Measurements from ENCODE around the gene CCSER1. TPM values are rescaled to one million over a fixed set of nuclear protein-coding genes. Genes with fewer than 3 reads are reported as not detected.

The CCSER1 gene
- total and polyA plus RNA-seq, 2 of the 8 experiments (the other 6 are each of a cell fraction or from before 2014, with no cell fraction given): 0.26 to 0.84 TPM

DNA sequence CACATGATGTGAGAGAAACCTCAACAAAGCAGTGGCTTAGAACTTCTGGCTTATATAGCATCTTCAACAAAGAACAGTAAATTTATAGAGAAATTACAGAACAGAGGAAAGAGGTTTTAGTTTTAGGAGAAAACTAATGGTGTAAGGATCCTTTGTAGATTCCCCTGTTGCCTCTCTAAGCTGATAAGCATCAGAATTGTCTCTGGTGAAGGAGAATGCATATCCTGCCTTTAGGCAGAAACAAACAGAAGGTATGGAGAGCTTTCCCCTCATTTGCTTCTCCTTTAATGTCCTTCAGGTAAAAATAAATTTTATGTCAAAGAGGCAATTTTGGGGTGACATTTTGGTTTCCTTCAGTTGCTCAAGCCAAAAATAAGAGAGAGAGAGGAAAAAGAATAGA, 625.9 kb downstream of the CCSER1 start:
- Histone ChIP-seq H3K79me1 (ENCODE audit: low read depth, low read length) (no peaks in the 10 kb centered on the region), H3K9ac (replicated peaks in 1 of 4; ENCODE audit: extremely low read depth in 1 of 4, low read depth in 3 of 4, low read length in 3 of 4) (no peak overlapping the region), H3K79me2 (ENCODE audit: control insufficient read depth in 1 of 2, insufficient read depth in 2 of 2, low read length in 2 of 2) (no peaks in the 10 kb centered on the region), H3K4me2 (ENCODE audit: insufficient read depth in 1 of 2, low read depth in 2 of 2, low read length in 2 of 2) (no peak overlapping the region), H4K5ac (ENCODE audit: insufficient read length, low read depth, low read length) (no peak overlapping the region), H2AFZ (ENCODE audit: low read length) (no peak overlapping the region), H3K14ac (ENCODE audit: insufficient read length) (no peak overlapping the region), H3K27ac (ENCODE audit: low read depth, low read length) (no peak overlapping the region), H3K23ac (ENCODE audit: insufficient read length) (no peak overlapping the region), H3K18ac (ENCODE audit: extremely low read depth, low read length) (no peak overlapping the region), H3K36me3 (ENCODE audit: control insufficient read depth in 2 of 4, insufficient read depth in 4 of 4, low read length in 3 of 4) (no peaks in the 10 kb centered on the region), H3K56ac (replicated peaks; ENCODE audit: insufficient read length, low read depth, low read length) (no peak overlapping the region), H2BK20ac (ENCODE audit: low read length) (no peak overlapping the region), H3K9me3 (ENCODE audit: insufficient read depth in 2 of 2, low read depth in 1 of 2, low read length in 1 of 2) (peaks cover 4% of the 10 kb centered on the region in 2 experiments; a peak in 1 of 4 replicates), H2BK120ac (replicated peaks; ENCODE audit: low read depth, low read length) (no peak overlapping the region), H4K91ac (replicated peaks; ENCODE audit: insufficient read length, low read length) (no peak overlapping the region), H2BK12ac (ENCODE audit: low read depth, low read length) (no peak overlapping the region), H2BK5ac (ENCODE audit: low read depth, low read length) (no peak overlapping the region), H3K4me3 (ENCODE audit: extremely low read depth in 1 of 4, insufficient read depth in 2 of 4, low read depth in 3 of 4, low read length in 4 of 4) (no peak overlapping the region), H4K20me1 (replicated peaks in 1 of 2; ENCODE audit: control insufficient read depth in 1 of 2, insufficient read depth in 2 of 2, low read length in 2 of 2) (no peaks in the 10 kb centered on the region), H4K8ac (ENCODE audit: extremely low read depth, insufficient read depth, low read length) (no peak overlapping the region), H3K4ac (replicated peaks; ENCODE audit: insufficient read length, low read depth, low read length) (no peak overlapping the region), H3K4me1 (replicated peaks in 1 of 4; ENCODE audit: control insufficient read depth in 3 of 4, insufficient read depth in 4 of 4, low read length in 3 of 4) (no peaks in the 10 kb centered on the region; a peak in 1 of 7 replicates), H2BK15ac (ENCODE audit: low read length) (no peak overlapping the region), H3K23me2 (ENCODE audit: low read depth, low read length) (no peaks in the 10 kb centered on the region), H3K27me3 (replicated peaks in 1 of 4; ENCODE audit: control insufficient read depth in 3 of 4, extremely low read depth in 1 of 4, insufficient read depth in 3 of 4, low read length in 3 of 4) (no peaks in the 10 kb centered on the region), H2AK5ac (ENCODE audit: low read depth, low read length) (no peak overlapping the region)
- POLR2A ChIA-PET (ENCODE audit: partially characterized antibody): no interaction called here
- CTCF ChIA-PET (ENCODE audit: partially characterized antibody): interaction anchor here (1.0 to 1.5 kb wide), 2 partner anchors 14 to 15 kb away, joined by 3 read pairs; no protein-coding TSS in a partner anchor
- DNase-seq (ENCODE audit: low read depth in 1 of 2, low spot score in 2 of 2): no peak
- no peak for FAIRE-seq
- TF ChIP-seq ASH2L (IDR thresholded peaks at IDR 0.05; ENCODE audit: low read length) (no peak), CREB1 (IDR thresholded peaks at IDR 0.05) (no peak), TEAD4 (IDR thresholded peaks at IDR 0.05; ENCODE audit: low read depth, low read length) (no peak), EP300 (IDR thresholded peaks at IDR 0.05; ENCODE audit: borderline replicate concordance in 1 of 2, low read depth in 2 of 2, low read length in 2 of 2) (no peak), PHF8 (conservative IDR thresholded peaks at IDR 0.05; ENCODE audit: low read depth, low read length) (no peak), KDM5A (IDR thresholded peaks at IDR 0.05; ENCODE audit: low read length) (no peak), BCL11A (IDR thresholded peaks at IDR 0.05; ENCODE audit: low read depth in 2 of 2, low read length in 2 of 2) (no peak), POLR2A (IDR thresholded peaks at IDR 0.05; ENCODE audit: control extremely low read depth in 1 of 2, low read depth in 2 of 2, low read length in 2 of 2) (no peak), GTF2F1 (IDR thresholded peaks at IDR 0.05; ENCODE audit: borderline replicate concordance, low read depth, low read length) (no peak), FOSL1 (IDR thresholded peaks at IDR 0.05; ENCODE audit: insufficient read depth, low read depth, low read length) (no peak), SAP30 (IDR thresholded peaks at IDR 0.05; ENCODE audit: insufficient read depth, insufficient replicate concordance, low read length) (no peak), POLR2AphosphoS5 (IDR thresholded peaks at IDR 0.05; ENCODE audit: low read depth, low read length) (no peak), ATF2 (IDR thresholded peaks at IDR 0.05; ENCODE audit: low read length) (no peak)
- TF ChIP-seq, protein P1, sequence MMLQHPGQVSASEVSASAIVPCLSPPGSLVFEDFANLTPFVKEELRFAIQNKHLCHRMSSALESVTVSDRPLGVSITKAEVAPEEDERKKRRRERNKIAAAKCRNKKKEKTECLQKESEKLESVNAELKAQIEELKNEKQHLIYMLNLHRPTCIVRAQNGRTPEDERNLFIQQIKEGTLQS (IDR thresholded peaks at IDR 0.05; ENCODE audit: insufficient read depth, low read depth, low read length): no peak
